Measurements from ENCODE around the gene ANKS1B.
A peak's percentile ranks its signal among the peaks of the same experiment; 100 is the strongest.
"Not testable (repeated sequence)": the region's sequence is repeated elsewhere in the genome, so short reads cannot be mapped to it uniquely, and the experiment has no call there.

The ANKS1B gene

GRCh38 chr12:98968896-98969295 lies 1015.8 kb downstream of the ANKS1B start:
- TF ChIP-seq, protein P1, sequence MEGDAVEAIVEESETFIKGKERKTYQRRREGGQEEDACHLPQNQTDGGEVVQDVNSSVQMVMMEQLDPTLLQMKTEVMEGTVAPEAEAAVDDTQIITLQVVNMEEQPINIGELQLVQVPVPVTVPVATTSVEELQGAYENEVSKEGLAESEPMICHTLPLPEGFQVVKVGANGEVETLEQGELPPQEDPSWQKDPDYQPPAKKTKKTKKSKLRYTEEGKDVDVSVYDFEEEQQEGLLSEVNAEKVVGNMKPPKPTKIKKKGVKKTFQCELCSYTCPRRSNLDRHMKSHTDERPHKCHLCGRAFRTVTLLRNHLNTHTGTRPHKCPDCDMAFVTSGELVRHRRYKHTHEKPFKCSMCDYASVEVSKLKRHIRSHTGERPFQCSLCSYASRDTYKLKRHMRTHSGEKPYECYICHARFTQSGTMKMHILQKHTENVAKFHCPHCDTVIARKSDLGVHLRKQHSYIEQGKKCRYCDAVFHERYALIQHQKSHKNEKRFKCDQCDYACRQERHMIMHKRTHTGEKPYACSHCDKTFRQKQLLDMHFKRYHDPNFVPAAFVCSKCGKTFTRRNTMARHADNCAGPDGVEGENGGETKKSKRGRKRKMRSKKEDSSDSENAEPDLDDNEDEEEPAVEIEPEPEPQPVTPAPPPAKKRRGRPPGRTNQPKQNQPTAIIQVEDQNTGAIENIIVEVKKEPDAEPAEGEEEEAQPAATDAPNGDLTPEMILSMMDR (IDR thresholded peaks at IDR 0.05; ENCODE audit: extremely low read depth, insufficient read depth, missing control alignments), result no peak
- in situ Hi-C loops (cut with MboI; ENCODE audit: low pct_unique_long_range_greater_than_20kb, low sequenced_read_pairs, unreplicated experiment), result no loop called here
- no peak for DNase-seq (ENCODE audit: low spot score)

GRCh38 chr12:98957135-98957534 lies 1027.6 kb downstream of the ANKS1B start:
- DNase-seq (ENCODE audit: low spot score); in situ Hi-C loops (cut with MboI; ENCODE audit: low pct_unique_long_range_greater_than_20kb, low sequenced_read_pairs, unreplicated experiment): not testable (repeated sequence)

GRCh38 chr12:98955284-98955683 lies 1029.5 kb downstream of the ANKS1B start:
- peak; percentile 36 for DNase-seq (ENCODE audit: low spot score)
- in situ Hi-C loops (cut with MboI; ENCODE audit: low pct_unique_long_range_greater_than_20kb, low sequenced_read_pairs, unreplicated experiment), result no loop called here
- TF ChIP-seq, protein P1 (IDR thresholded peaks at IDR 0.05; ENCODE audit: extremely low read depth, insufficient read depth, missing control alignments), result peak; percentile 58

DNA sequence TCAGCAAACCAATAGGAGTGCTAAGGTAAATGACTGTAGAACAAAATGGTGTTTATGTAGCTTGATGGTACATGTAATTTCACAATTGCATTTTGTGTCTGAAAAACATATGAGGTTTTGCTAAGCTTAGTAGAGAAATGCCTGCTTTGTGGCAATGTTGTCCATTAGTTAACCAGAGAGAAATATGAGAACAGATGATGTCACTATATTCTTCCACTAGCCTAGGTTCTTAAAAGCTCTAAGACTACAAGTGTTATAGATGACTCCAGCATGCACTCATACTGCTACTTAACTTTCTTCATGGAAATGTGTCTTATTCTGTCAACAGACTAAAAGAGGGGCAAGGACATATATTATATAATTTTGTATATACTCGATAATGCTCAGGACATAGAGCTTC lies 1030.2 kb downstream of the ANKS1B start:
- no peak for DNase-seq (ENCODE audit: low spot score)
- in situ Hi-C loops (cut with MboI; ENCODE audit: low pct_unique_long_range_greater_than_20kb, low sequenced_read_pairs, unreplicated experiment), result no loop called here
- TF ChIP-seq, protein P1 (IDR thresholded peaks at IDR 0.05; ENCODE audit: extremely low read depth, insufficient read depth, missing control alignments), result no peak

- TF ChIP-seq, protein P1 (IDR thresholded peaks at IDR 0.05; ENCODE audit: extremely low read depth, insufficient read depth, missing control alignments), result no peak
- DNase-seq (ENCODE audit: low spot score), result no peak
- in situ Hi-C loops (cut with MboI; ENCODE audit: low pct_unique_long_range_greater_than_20kb, low sequenced_read_pairs, unreplicated experiment), result no loop called here
Measured at GRCh38 chr12:98951406-98951805, 1033.3 kb downstream of the ANKS1B start.

DNA sequence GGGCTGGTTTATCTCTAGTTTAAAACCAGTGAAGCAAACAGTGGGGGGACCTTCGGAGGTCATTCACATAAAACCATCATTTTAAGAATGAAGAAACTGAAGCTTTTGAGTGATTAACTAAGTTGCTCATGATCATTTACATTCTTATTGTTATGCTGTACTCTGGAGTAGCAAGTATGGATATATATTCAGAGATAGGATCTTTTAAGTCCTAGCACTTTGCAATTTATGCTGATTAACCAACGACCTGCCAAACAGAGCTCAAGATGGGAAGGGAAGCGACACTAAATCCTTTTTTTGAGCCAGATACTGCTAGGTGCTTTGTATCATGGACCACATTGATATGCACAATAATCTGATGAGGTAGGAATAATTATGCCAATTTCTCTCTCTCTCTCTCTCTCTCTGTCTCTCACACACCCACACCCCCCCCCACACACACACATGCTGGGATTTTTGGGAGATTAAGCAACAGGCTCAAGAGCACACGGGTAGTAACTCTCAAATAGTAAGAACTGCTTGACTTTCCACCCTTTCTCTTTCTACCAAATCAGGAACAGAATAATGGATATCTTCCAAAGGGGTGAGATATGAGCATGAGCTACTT lies 1036.3 kb downstream of the ANKS1B start:
- no peak for DNase-seq (ENCODE audit: low spot score)
- TF ChIP-seq, protein P1 (IDR thresholded peaks at IDR 0.05; ENCODE audit: extremely low read depth, insufficient read depth, missing control alignments), result no peak
- in situ Hi-C loops (cut with MboI; ENCODE audit: low pct_unique_long_range_greater_than_20kb, low sequenced_read_pairs, unreplicated experiment), result no loop called here

GRCh38 chr12:98945864-98946263 lies 1038.9 kb downstream of the ANKS1B start:
- in situ Hi-C loops (cut with MboI; ENCODE audit: low pct_unique_long_range_greater_than_20kb, low sequenced_read_pairs, unreplicated experiment), result no loop called here
- no peak for DNase-seq (ENCODE audit: low spot score)
- TF ChIP-seq, protein P1 (IDR thresholded peaks at IDR 0.05; ENCODE audit: extremely low read depth, insufficient read depth, missing control alignments), result no peak

Measured in GM13977 (cell line).